GM23338 (cell line): Measurements from ENCODE around the gene USP35. TPM values are rescaled to one million over a fixed set of nuclear protein-coding genes. Genes with fewer than 3 reads are reported as not detected.

Source experiments
- ATAC-seq: fragments of 200-7000 bp; cut with Tn5 transposase; 3 replicates; pipeline ENCODE4 v1.9.1; 2020
- DNase-seq: peaks from one replicate; pipeline ENCODE4 v3.0.0-alpha.2; 2015; ENCODE audit warnings: low spot score
- H2AFZ ChIP-seq: fragments of 200-600 bp; sonication (generic); 2 replicates; pipeline ENCODE4 v1.8.0; 2016; ENCODE audit warnings: antibody characterized with exemption, mild to moderate bottlenecking, moderate library complexity
- H3F3A ChIP-seq: fragments of 200-600 bp; sonication (generic); replicated peaks from 2 replicates; pipeline ENCODE4 v1.8.0; 2017; ENCODE audit warnings: antibody characterized with exemption, mixed run types, low read depth
- H3K27ac ChIP-seq: fragments of 200-600 bp; sonication (generic); 2 replicates; pipeline ENCODE4 v1.6.1; 2016; ENCODE audit warnings: low read depth
- H3K27me3 ChIP-seq: fragments of 200-600 bp; sonication (generic); 2 replicates; pipeline ENCODE4 v1.8.0; 2016; ENCODE audit warnings: mild to moderate bottlenecking, mixed run types, moderate library complexity; ENCODE audit not compliant: insufficient read depth
- H3K36me3 ChIP-seq: fragments of 200-600 bp; sonication (generic); 2 replicates; pipeline ENCODE4 v1.8.0; 2016; ENCODE audit warnings: mild to moderate bottlenecking; ENCODE audit not compliant: insufficient read depth
- H3K4me1 ChIP-seq: fragments of 200-600 bp; sonication (generic); 2 replicates; pipeline ENCODE4 v1.8.0; 2016; ENCODE audit warnings: mild to moderate bottlenecking, moderate library complexity; ENCODE audit not compliant: insufficient read depth
- H3K4me2 ChIP-seq: fragments of 200-600 bp; sonication (generic); 2 replicates; pipeline ENCODE4 v1.7.1; 2017; ENCODE audit warnings: mixed run types
- H3K4me3 ChIP-seq: fragments of 200-600 bp; sonication (generic); 2 replicates; pipeline ENCODE4 v1.6.1; 2016; ENCODE audit warnings: mixed run types
- H3K79me2 ChIP-seq: fragments of 200-600 bp; sonication (generic); replicated peaks from 2 replicates; pipeline ENCODE4 v1.8.0; 2017; ENCODE audit warnings: mild to moderate bottlenecking; ENCODE audit not compliant: insufficient read depth
- H3K9me2 ChIP-seq: fragments of 200-600 bp; sonication (generic); 2 replicates; pipeline ENCODE4 v1.8.0; 2017; ENCODE audit not compliant: insufficient read depth
- H4K20me1 ChIP-seq: fragments of 200-600 bp; sonication (generic); replicated peaks from 2 replicates; pipeline ENCODE4 v1.8.0; 2017; ENCODE audit warnings: mild to moderate bottlenecking; ENCODE audit not compliant: insufficient read depth
- H3K27ac Mint-ChIP-seq: 2 replicates; pipeline ENCODE4 v1.8.0; 2020; ENCODE audit warnings: inconsistent platforms, mild to moderate bottlenecking, moderate library complexity, mixed read lengths
- H3K27me3 Mint-ChIP-seq: 3 replicates; pipeline ENCODE4 v1.8.0; 2022; ENCODE audit warnings: low read depth, mild to moderate bottlenecking, moderate library complexity, mixed read lengths, inconsistent platforms; ENCODE audit not compliant: insufficient read depth, poor library complexity
- H3K36me3 Mint-ChIP-seq: 3 replicates; pipeline ENCODE4 v1.8.0; 2021; ENCODE audit warnings: low read depth, mild to moderate bottlenecking, inconsistent platforms, moderate library complexity, mixed read lengths
- H3K4me1 Mint-ChIP-seq: 3 replicates; pipeline ENCODE4 v1.8.0; 2020; ENCODE audit warnings: mild to moderate bottlenecking, inconsistent platforms, mixed read lengths
- H3K4me3 Mint-ChIP-seq: 3 replicates; pipeline ENCODE4 v1.8.0; 2021; ENCODE audit warnings: moderate library complexity, mild to moderate bottlenecking, inconsistent platforms, mixed read lengths
- H3K9me3 Mint-ChIP-seq: 3 replicates; pipeline ENCODE4 v1.8.0; 2020; ENCODE audit warnings: moderate library complexity, mild to moderate bottlenecking, inconsistent platforms, mixed read lengths
- CREB1 ChIP-seq: fragments of 250-450 bp; sonication (Bioruptor Pico); IDR thresholded peaks from 2 replicates; pipeline ENCODE4 v1.5.0; 2020; ENCODE audit warnings: low read depth, mild to moderate bottlenecking, moderate library complexity
- EZH2 ChIP-seq: fragments of 200-600 bp; sonication (generic); IDR thresholded peaks from one replicate; pipeline ENCODE4 v1.8.0; 2017; ENCODE audit warnings: antibody characterized with exemption, mild to moderate bottlenecking, low read depth; ENCODE audit not compliant: unreplicated experiment
- EZH2phosphoT487 ChIP-seq: fragments of 200-600 bp; sonication (generic); IDR thresholded peaks from one replicate; pipeline ENCODE4 v1.8.1; 2018; ENCODE audit warnings: antibody characterized with exemption; ENCODE audit not compliant: unreplicated experiment
- JUNB ChIP-seq: IDR thresholded peaks from one replicate; pipeline ENCODE4 v1.6.1; 2016; ENCODE audit warnings: antibody characterized with exemption; ENCODE audit not compliant: unreplicated experiment
- NANOG ChIP-seq: IDR thresholded peaks from 2 replicates; pipeline ENCODE4 v1.6.1; 2016; ENCODE audit warnings: antibody characterized with exemption, borderline replicate concordance
- POLR2AphosphoS5 ChIP-seq: IDR thresholded peaks from 2 replicates; pipeline ENCODE4 v1.6.1; 2016; ENCODE audit warnings: antibody characterized with exemption, low read depth
- STAT1 ChIP-seq: IDR thresholded peaks from one replicate; pipeline ENCODE4 v1.6.1; 2016; ENCODE audit warnings: antibody characterized with exemption; ENCODE audit not compliant: unreplicated experiment
- ZNF114 ChIP-seq: fragments of 250-450 bp; sonication (Bioruptor Pico); IDR thresholded peaks from 2 replicates; pipeline ENCODE4 v1.5.0; 2020; ENCODE audit warnings: mild to moderate bottlenecking, moderate library complexity
- ZNF331 ChIP-seq: fragments of 250-450 bp; sonication (Bioruptor Pico); IDR thresholded peaks from 2 replicates; pipeline ENCODE4 v1.5.0; 2020; ENCODE audit warnings: low read depth, mild to moderate bottlenecking, moderate library complexity
- polyA plus RNA-seq: library from polyadenylated mRNA; unstranded; fragments of >200 nt; fragmentation: Nextera tagmentation; extraction: Ambion mirVana; gene quantifications from 2 replicates; pipeline ENCODE4 v1.2.1, GENCODE V29; 2016
- total RNA-seq: library from RNA; depleted of rRNA; stranded (reverse); fragments of >200 nt; shearing (Covaris generic); gene quantifications from 2 replicates; pipeline ENCODE4 v1.2.3, GENCODE V29; 2014
- TF ChIP-seq, protein P1 (sequence below): IDR thresholded peaks from 2 replicates; pipeline ENCODE4 v1.6.1; 2016; ENCODE audit warnings: antibody characterized with exemption
- TF ChIP-seq, protein P2 (sequence below), 2 experiments: fragments of 200-600 bp in 1 of 2; sonication (generic) in 1 of 2; conservative IDR thresholded peaks; 2 replicates each; pipeline versions ENCODE4 v1.5.1 to v1.6.1; 2016 to 2017; ENCODE audit warnings: antibody characterized with exemption in 2 of 2, low read depth in 2 of 2, mild to moderate bottlenecking in 2 of 2, moderate library complexity in 1 of 2
- TF ChIP-seq, protein P3 (sequence below): IDR thresholded peaks from one replicate; pipeline ENCODE4 v1.6.1; 2018; ENCODE audit warnings: antibody characterized with exemption; ENCODE audit not compliant: unreplicated experiment
- TF ChIP-seq, protein P4 (sequence below): fragments of 250-450 bp; sonication (Bioruptor Pico); IDR thresholded peaks from 2 replicates; pipeline ENCODE4 v1.5.0; 2020; ENCODE audit warnings: mild to moderate bottlenecking, moderate library complexity

USP35 gene
- total and polyA plus RNA-seq, 2 experiments from 2014 or later: 2.5 to 10.7 TPM

DNA sequence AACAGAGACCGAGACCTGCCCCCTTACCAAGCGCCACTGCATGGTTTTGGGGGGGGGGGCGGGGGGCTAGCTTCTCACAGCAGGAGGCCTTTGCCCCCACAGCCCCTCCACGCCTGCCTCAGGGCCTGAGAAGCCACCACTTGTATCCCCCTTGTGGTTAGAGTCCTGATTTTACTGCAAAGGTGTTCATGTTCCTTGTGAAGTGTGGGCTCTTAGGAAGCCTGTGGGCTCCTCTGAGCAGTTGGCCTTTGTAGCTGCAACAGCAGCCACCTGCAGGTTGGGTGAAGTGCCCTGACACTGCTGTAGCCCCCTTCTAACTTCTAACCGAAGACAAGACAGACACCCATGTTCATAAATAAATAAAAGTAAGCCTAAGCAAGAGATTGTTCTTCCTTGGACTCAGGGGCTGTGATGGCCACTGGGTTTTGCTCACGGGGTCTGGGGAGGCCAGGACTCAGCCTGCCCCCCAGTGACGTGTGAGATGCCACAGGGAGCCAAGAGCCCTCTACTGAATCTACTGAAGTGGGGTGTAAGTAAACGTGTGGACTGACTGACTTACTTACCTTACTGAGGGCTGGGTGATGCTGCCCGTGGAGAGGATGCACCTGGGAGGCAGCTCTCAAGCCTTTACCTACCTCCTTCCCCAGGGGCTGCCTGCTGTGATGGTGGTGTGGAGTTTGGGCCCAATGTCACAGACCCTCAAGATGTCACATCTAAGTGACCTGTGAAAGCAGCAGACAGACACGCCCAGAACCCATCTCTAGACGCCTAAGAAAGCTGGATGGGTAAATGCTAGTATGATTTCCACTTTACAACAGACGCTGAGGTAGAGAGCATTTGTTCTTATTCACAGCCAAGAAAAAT lies 25.8 kb downstream of the USP35 start:
- Mint-ChIP-seq H3K27me3 (peaks cover 6% of the 10 kb centered on the region), H3K36me3 (peaks cover 8% of the 10 kb centered on the region; the same call in 2 of the 3 replicates), H3K4me1 (no peaks in the 10 kb centered on the region; the same call in 2 of the 3 replicates), H3K9me3 (no peaks in the 10 kb centered on the region), H3K4me3 (no peak overlapping the region), H3K27ac (no peak overlapping the region)
- TF ChIP-seq CREB1 (CRISPR knock-in tag) (no peak), STAT1 (no peak), NANOG (no peak), EZH2 (no peak), JUNB (no peak), ZNF114 (CRISPR knock-in tag) (no peak), EZH2phosphoT487 (no peak), POLR2AphosphoS5 (no peak), ZNF331 (CRISPR knock-in tag) (no peak)
- TF ChIP-seq, protein P1, sequence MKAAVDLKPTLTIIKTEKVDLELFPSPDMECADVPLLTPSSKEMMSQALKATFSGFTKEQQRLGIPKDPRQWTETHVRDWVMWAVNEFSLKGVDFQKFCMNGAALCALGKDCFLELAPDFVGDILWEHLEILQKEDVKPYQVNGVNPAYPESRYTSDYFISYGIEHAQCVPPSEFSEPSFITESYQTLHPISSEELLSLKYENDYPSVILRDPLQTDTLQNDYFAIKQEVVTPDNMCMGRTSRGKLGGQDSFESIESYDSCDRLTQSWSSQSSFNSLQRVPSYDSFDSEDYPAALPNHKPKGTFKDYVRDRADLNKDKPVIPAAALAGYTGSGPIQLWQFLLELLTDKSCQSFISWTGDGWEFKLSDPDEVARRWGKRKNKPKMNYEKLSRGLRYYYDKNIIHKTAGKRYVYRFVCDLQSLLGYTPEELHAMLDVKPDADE: no peak
- TF ChIP-seq, protein P2, sequence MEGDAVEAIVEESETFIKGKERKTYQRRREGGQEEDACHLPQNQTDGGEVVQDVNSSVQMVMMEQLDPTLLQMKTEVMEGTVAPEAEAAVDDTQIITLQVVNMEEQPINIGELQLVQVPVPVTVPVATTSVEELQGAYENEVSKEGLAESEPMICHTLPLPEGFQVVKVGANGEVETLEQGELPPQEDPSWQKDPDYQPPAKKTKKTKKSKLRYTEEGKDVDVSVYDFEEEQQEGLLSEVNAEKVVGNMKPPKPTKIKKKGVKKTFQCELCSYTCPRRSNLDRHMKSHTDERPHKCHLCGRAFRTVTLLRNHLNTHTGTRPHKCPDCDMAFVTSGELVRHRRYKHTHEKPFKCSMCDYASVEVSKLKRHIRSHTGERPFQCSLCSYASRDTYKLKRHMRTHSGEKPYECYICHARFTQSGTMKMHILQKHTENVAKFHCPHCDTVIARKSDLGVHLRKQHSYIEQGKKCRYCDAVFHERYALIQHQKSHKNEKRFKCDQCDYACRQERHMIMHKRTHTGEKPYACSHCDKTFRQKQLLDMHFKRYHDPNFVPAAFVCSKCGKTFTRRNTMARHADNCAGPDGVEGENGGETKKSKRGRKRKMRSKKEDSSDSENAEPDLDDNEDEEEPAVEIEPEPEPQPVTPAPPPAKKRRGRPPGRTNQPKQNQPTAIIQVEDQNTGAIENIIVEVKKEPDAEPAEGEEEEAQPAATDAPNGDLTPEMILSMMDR (conservative IDR thresholded peaks at IDR 0.05; ENCODE audit: low read depth in 2 of 2): no peak
- TF ChIP-seq, protein P3, sequence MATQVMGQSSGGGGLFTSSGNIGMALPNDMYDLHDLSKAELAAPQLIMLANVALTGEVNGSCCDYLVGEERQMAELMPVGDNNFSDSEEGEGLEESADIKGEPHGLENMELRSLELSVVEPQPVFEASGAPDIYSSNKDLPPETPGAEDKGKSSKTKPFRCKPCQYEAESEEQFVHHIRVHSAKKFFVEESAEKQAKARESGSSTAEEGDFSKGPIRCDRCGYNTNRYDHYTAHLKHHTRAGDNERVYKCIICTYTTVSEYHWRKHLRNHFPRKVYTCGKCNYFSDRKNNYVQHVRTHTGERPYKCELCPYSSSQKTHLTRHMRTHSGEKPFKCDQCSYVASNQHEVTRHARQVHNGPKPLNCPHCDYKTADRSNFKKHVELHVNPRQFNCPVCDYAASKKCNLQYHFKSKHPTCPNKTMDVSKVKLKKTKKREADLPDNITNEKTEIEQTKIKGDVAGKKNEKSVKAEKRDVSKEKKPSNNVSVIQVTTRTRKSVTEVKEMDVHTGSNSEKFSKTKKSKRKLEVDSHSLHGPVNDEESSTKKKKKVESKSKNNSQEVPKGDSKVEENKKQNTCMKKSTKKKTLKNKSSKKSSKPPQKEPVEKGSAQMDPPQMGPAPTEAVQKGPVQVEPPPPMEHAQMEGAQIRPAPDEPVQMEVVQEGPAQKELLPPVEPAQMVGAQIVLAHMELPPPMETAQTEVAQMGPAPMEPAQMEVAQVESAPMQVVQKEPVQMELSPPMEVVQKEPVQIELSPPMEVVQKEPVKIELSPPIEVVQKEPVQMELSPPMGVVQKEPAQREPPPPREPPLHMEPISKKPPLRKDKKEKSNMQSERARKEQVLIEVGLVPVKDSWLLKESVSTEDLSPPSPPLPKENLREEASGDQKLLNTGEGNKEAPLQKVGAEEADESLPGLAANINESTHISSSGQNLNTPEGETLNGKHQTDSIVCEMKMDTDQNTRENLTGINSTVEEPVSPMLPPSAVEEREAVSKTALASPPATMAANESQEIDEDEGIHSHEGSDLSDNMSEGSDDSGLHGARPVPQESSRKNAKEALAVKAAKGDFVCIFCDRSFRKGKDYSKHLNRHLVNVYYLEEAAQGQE: no peak
- TF ChIP-seq, protein P4, sequence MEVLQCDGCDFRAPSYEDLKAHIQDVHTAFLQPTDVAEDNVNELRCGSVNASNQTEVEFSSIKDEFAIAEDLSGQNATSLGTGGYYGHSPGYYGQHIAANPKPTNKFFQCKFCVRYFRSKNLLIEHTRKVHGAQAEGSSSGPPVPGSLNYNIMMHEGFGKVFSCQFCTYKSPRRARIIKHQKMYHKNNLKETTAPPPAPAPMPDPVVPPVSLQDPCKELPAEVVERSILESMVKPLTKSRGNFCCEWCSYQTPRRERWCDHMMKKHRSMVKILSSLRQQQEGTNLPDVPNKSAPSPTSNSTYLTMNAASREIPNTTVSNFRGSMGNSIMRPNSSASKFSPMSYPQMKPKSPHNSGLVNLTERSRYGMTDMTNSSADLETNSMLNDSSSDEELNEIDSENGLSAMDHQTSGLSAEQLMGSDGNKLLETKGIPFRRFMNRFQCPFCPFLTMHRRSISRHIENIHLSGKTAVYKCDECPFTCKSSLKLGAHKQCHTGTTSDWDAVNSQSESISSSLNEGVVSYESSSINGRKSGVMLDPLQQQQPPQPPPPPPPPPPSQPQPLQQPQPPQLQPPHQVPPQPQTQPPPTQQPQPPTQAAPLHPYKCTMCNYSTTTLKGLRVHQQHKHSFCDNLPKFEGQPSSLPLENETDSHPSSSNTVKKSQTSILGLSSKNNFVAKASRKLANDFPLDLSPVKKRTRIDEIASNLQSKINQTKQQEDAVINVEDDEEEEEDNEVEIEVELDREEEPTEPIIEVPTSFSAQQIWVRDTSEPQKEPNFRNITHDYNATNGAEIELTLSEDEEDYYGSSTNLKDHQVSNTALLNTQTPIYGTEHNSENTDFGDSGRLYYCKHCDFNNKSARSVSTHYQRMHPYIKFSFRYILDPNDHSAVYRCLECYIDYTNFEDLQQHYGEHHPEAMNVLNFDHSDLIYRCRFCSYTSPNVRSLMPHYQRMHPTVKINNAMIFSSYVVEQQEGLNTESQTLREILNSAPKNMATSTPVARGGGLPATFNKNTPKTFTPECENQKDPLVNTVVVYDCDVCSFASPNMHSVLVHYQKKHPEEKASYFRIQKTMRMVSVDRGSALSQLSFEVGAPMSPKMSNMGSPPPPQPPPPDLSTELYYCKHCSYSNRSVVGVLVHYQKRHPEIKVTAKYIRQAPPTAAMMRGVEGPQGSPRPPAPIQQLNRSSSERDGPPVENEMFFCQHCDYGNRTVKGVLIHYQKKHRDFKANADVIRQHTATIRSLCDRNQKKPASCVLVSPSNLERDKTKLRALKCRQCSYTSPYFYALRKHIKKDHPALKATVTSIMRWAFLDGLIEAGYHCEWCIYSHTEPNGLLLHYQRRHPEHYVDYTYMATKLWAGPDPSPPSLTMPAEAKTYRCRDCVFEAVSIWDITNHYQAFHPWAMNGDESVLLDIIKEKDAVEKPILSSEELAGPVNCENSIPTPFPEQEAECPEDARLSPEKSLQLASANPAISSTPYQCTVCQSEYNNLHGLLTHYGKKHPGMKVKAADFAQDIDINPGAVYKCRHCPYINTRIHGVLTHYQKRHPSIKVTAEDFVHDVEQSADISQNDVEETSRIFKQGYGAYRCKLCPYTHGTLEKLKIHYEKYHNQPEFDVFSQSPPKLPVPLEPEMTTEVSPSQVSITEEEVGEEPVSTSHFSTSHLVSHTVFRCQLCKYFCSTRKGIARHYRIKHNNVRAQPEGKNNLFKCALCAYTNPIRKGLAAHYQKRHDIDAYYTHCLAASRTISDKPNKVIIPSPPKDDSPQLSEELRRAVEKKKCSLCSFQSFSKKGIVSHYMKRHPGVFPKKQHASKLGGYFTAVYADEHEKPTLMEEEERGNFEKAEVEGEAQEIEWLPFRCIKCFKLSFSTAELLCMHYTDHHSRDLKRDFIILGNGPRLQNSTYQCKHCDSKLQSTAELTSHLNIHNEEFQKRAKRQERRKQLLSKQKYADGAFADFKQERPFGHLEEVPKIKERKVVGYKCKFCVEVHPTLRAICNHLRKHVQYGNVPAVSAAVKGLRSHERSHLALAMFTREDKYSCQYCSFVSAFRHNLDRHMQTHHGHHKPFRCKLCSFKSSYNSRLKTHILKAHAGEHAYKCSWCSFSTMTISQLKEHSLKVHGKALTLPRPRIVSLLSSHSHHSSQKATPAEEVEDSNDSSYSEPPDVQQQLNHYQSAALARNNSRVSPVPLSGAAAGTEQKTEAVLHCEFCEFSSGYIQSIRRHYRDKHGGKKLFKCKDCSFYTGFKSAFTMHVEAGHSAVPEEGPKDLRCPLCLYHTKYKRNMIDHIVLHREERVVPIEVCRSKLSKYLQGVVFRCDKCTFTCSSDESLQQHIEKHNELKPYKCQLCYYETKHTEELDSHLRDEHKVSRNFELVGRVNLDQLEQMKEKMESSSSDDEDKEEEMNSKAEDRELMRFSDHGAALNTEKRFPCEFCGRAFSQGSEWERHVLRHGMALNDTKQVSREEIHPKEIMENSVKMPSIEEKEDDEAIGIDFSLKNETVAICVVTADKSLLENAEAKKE (CRISPR knock-in tag): no peak
- 0 out of 2 replicates have a peak, but pooled peaks cover 2% of the 10 kb centered on the region for H3K9me2 ChIP-seq
- no peaks in the 10 kb centered on the region for H3K36me3 ChIP-seq
- ATAC-seq: no peak
- no peaks in the 10 kb centered on the region for H3F3A ChIP-seq
- H3K79me2 ChIP-seq: no peaks in the 10 kb centered on the region
- H3K4me2 ChIP-seq: no peak overlapping the region
- no peak overlapping the region for H3K27ac ChIP-seq
- H3K4me3 ChIP-seq: no peak overlapping the region
- H3K27me3 ChIP-seq: no peaks in the 10 kb centered on the region
- no peak for DNase-seq
- H4K20me1 ChIP-seq: peaks cover 7% of the 10 kb centered on the region; the same call in 1 of the 2 replicates
- H2AFZ ChIP-seq: no peak overlapping the region
- H3K4me1 ChIP-seq: no peaks in the 10 kb centered on the region
